VCaP (cell line): ENCODE results near the gene ECI2.

Experiments used
- H3K27ac ChIP-seq: fragments of 450-650 bp; 2 replicates; pipeline ENCODE4 v1.5.1; 2017
- CTCF ChIP-seq: fragments of 450-650 bp; conservative IDR thresholded peaks from 2 replicates; pipeline ENCODE4 v1.5.1; 2017; ENCODE audit warnings: mild to moderate bottlenecking, moderate library complexity

Gene ECI2

DNA sequence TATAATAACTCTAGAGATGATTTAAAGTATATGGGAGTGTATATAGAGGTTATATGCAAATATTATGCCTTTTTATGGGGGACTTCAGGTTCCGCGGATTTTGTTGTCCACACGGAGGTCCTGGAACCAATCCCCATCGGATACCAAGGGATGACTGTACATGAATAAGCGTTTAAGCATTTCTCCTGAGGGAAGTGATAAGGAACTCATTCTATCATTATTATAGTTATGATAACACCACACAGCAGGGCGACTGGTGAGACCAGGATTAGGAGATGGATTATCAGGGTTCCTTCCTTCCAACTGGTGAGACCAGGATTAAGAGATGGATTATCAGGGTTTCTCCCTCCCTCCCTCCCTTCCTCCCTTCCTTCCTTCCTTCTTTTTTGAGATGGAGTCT is 6.6 kb downstream of the ECI2 start:
- TF ChIP-seq CTCF: no peak
- H3K27ac ChIP-seq: no peak overlapping the region

DNA sequence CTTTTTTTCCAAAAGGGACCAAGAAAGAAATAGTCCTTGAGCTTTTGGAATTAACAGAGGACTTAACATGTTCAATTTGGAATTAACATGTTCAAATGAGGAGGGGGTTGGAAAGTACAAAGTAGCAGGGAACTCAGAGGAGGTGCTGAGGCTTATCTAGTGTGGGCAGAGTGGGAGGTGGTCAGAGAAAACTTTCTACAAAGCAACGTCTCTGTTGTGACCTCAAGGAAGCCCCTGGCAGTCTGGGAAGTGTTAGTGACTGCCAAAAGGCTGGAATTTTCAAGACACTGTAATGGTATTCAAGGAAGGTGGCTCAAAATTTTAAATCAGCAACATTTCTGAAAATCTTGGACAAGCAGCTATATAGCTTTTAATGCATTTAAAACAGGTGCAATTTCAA is 7.3 kb downstream of the ECI2 start:
- no peak for TF ChIP-seq CTCF
- no peak overlapping the region for H3K27ac ChIP-seq

DNA sequence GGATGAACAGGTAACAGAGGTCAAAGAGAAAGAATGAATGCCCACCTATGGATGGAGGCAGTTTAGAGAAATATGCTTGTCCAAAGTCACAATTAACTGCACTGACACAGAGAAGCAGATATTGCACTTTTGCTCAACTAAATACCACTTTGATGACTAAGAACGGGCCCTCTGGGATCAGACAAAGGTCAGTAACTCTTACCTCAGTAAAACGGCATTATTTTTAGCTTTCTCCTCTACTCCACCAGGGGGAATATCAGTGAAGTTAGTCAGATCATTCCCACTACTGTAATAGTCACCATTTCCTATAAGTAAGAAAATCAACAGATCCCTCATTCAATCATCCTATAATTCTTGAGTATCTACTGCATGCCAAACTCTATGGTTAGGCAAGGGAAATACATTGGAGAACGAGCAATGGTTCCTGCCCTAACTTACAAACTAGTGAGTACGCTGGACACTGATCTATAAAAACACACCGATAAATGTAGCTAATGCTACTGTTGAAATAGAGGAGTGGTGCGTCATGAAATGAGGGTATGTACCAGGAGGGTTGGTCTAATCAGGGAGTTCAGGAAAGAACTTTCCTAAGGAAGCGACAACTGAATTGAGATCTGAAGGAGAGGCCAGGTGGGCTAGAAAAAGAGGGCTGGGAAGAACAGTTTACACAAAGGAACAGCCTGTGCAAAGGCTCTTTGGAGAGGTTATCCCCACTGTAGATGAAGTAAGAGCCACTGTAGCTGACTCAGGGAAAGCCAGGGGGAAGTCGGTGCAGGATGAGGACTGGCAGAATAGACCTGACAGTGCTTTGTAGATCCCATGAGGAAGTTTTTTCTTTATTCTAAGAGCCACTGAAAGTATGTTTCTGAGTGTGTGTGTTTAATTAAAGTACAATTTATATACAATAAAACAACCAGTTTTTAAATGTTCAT is 9.2 kb downstream of the ECI2 start:
- H3K27ac ChIP-seq: no peak overlapping the region
- TF ChIP-seq CTCF: no peak

GRCh38 chr6:4125500-4125899 is 9.9 kb downstream of the ECI2 start:
- TF ChIP-seq CTCF: no peak
- no peak overlapping the region for H3K27ac ChIP-seq

DNA sequence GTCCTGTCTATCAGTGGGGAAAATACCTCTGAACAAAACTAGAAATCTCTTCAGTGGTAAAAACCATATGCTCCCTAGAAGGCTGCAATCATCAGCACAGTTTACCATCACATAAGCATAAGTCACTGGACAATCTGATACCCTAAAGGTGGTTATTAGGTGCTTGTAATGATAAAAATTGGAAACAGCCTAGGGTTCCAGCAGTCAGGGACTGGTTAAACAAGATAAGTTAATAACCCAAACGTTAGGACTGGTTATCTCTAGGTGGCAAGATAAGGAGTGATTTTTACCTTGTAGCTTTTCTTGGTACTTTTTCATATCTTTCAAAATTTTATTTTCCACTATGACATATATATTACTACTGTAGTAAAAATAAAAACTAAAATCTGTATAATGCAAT is 11.0 kb downstream of the ECI2 start:
- no peak overlapping the region for H3K27ac ChIP-seq
- TF ChIP-seq CTCF: no peak

DNA sequence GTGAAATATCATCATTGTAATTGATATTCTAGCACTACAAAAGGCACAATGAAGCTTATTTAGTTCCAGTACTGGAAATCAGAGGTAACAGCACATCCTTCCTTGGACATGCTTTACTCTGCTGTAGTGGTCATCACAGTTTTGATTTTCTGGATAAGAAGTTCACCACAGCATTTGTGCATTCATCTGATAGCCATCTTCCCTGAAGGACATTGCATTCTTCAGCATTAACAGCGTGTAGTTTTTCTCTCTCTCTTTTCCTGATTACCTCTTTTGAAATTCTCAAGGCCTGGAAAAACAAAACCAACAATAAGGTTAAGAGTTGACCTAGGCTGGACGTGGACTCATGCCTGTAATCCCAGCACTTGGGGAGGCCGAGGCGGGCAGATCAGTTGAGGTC is 19.6 kb downstream of the ECI2 start:
- no peak overlapping the region for H3K27ac ChIP-seq
- no peak for TF ChIP-seq CTCF

DNA sequence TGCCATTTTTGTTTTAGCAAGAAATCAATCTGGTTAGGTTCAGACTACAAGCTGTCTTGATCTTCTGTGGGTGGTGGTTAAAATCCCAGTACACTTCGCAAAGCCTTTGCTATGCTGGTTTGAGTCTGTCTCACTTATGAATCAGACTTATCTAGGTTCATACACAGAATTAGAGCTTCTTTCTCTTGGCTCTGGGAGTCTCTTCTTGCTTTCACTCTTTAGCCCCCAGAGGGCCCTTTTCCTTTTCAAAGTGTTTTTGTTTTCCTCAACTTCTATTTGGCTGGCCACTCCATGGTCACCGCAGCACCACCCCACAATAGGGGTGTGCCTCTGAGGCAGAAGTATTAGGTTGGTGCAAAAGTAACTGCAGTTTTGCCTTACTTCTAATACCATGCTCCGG is 21.3 kb downstream of the ECI2 start:
- no peak overlapping the region for H3K27ac ChIP-seq
- TF ChIP-seq CTCF: no peak
